ENCODE results near the gene PIEZO2. TPM values are rescaled to one million over a fixed set of nuclear protein-coding genes. Genes with fewer than 3 reads are reported as not detected.

The PIEZO2 gene
- total RNA-seq, 2 experiments from 2014 or later: not detected

DNA sequence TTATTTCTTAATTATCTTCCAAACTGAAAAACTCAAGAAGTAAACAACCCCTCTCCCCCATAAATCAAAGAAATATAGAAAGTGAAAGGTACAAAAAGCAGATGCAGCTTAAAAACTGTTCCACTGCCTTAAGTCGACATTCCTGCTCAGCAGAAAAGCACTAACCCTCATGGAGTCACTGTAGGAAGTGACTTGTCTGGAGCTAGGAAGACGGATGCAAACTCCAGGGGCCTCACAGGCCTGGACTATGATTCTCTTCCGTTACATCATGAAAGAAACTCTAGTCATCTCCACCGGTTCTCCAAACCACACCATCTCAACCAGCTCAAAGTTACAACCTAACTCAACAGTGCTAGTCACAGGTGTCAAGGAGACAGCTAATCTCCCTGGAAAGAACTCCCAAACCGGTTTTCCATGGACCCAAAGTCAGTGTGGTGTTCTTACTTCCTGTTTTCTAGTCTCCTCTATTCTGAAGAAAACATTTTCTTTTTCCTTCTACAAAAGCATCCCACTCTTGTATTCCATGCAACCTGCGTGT is 128.4 kb downstream of the PIEZO2 start:
- Mint-ChIP-seq H3K27ac (no peak overlapping the region), H3K9me3 (no peaks in the 10 kb centered on the region), H3K4me1 (no peaks in the 10 kb centered on the region), H3K4me3 (no peak overlapping the region), H3K36me3 (no peaks in the 10 kb centered on the region), H3K27me3 (no peaks in the 10 kb centered on the region)
- DNase-seq: no peak

- H3K9me3 Mint-ChIP-seq: no peaks in the 10 kb centered on the region
- H3K4me1 Mint-ChIP-seq: no peaks in the 10 kb centered on the region
Measured at GRCh38 chr18:11020161-11020853, 129.1 kb downstream of the PIEZO2 start.

DNA sequence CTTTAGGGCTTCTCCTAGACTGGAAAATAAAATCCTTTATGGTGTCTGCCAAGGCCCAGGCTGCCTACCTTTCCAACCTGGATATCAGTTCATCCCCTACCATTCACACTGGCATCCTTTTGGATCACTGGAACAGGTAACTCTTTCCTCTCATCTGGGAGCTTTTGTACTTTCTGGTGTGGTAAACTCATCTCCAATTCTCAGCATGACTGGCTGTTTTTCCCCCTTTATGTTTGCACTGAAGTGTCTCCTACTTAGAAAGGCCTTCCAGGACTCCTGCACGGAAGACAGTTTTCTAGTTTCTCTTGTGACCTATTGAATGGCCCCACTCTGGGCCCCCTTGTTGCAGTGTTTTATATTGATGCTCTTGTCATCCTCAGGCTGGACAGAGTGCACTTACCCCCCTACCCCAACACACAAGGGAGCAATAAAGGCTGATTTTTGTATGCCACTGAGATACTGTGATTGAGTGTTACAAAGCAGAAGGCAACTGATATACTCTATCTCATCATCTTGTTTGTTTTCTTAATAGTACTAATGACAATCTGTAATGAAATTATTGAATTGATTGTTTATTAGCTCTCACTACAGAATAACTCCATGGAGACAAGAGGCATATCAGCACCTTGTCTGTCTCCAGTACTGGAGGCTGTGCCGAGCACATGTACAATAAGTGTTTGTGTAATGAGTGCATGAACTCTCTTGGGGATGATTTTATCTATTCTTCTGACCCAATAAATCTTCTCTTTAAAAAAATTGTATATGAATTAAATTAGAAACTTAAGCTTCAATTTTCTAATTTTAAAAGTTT is 129.9 kb downstream of the PIEZO2 start:
- Mint-ChIP-seq H3K36me3 (no peaks in the 10 kb centered on the region), H3K27me3 (no peaks in the 10 kb centered on the region), H3K9me3 (no peaks in the 10 kb centered on the region), H3K4me3 (no peak overlapping the region), H3K27ac (no peak overlapping the region), H3K4me1 (no peaks in the 10 kb centered on the region)
- DNase-seq: no peak

More at GRCh38 chr18:11020161-11020853, 129.1 kb downstream of the PIEZO2 start:
- Mint-ChIP-seq H3K27ac (no peak overlapping the region), H3K27me3 (no peaks in the 10 kb centered on the region), H3K36me3 (no peaks in the 10 kb centered on the region), H3K4me3 (no peak overlapping the region)
- no peak for DNase-seq

GRCh38 chr18:11009869-11010268 is 139.5 kb downstream of the PIEZO2 start:
- Mint-ChIP-seq H3K27me3 (no peaks in the 10 kb centered on the region), H3K36me3 (no peaks in the 10 kb centered on the region), H3K4me1 (no peaks in the 10 kb centered on the region), H3K9me3 (no peaks in the 10 kb centered on the region), H3K4me3 (no peak overlapping the region), H3K27ac (no peak overlapping the region)
- DNase-seq: no peak

DNA sequence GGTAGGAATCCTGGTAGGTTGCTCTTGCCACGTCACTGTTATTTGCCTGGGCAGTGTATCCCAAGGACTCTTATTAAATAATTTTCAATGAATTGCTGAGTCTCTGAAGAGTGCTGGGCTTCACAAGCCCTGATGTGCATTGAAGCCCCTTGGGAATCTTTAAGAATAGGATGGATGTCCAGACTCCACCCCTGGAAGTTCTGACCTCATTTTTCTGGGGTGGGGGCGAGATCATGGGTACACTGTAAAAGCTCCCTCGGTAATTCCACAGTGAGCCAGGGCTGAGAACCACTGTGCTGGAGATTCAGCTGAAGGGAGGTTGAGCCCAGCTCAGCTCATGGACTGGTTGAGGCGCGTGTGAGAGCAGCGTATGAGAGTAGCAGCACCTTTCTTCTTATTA is 140.2 kb downstream of the PIEZO2 start:
- no peak overlapping the region for H3K27ac Mint-ChIP-seq
- H3K36me3 Mint-ChIP-seq: no peaks in the 10 kb centered on the region
- no peaks in the 10 kb centered on the region for H3K9me3 Mint-ChIP-seq
- no peak overlapping the region for H3K4me3 Mint-ChIP-seq
- H3K4me1 Mint-ChIP-seq: no peaks in the 10 kb centered on the region
- no peak for DNase-seq
- H3K27me3 Mint-ChIP-seq: no peaks in the 10 kb centered on the region

DNA sequence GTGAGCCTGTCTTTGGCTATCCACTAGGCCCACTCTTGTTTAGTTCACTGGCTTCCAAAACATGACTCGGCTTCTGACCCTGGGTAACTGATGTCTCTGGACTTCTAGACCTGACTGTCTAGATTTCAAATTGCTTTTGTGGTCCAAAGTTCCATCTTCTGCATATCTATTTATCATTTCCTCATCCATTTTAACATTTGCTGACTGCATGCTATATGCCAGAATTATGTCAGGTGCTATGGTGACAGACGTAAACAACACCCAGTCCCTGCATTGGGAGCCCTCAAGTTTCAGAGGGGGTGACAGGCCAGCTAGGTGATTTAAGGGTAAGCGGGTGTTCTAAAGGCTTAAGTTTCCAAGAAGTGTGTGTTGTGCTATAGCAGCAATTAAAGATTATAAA is 140.9 kb downstream of the PIEZO2 start:
- Mint-ChIP-seq H3K4me3 (no peak overlapping the region), H3K27me3 (peaks cover 6% of the 10 kb centered on the region), H3K9me3 (no peaks in the 10 kb centered on the region), H3K36me3 (no peaks in the 10 kb centered on the region), H3K4me1 (no peaks in the 10 kb centered on the region), H3K27ac (no peak overlapping the region)
- DNase-seq: no peak

DNA sequence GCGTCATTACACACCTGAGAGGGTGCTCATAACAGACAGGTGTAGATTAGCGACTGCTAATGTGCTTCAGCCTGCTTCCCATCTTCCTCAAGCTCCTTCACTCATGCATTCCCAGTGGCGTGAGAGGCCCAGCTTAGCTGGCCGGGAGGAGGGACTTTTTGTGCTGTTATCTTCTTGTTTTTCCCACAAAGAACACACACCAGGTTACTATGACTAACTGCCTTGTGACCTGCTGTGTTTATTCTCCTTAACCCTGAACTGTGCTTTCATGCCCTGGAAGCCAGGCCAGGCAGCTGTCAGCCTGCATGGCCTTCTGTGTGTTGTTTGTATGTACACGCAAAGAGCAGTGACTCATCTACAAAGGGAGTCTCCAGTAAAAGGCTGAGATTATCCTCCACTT is 143.8 kb downstream of the PIEZO2 start:
- H3K27ac Mint-ChIP-seq: no peak overlapping the region
- H3K27me3 Mint-ChIP-seq: peaks cover 11% of the 10 kb centered on the region
- no peaks in the 10 kb centered on the region for H3K9me3 Mint-ChIP-seq
- no peaks in the 10 kb centered on the region for H3K4me1 Mint-ChIP-seq
- H3K4me3 Mint-ChIP-seq: no peak overlapping the region
- no peak for DNase-seq
- no peaks in the 10 kb centered on the region for H3K36me3 Mint-ChIP-seq

DNA sequence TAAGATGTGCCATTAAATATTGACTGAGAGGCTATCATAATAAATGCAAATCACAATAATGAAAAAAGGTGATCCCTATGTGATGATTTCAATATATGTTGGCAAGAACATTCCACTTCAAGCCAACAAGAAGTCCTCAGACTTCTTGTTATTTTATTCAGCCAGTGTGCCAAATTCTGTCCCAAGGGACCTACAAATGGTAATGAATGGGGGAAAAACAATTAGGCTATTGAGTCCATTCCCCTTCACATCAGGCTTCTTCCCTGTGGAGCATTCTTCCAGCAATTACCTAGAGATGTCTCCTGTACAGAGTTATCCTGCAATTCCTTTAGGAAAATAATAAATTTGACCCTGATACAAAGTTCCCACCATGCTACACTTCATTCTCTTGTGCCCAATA is 144.4 kb downstream of the PIEZO2 start:
- Mint-ChIP-seq H3K36me3 (no peaks in the 10 kb centered on the region), H3K27me3 (peaks cover 11% of the 10 kb centered on the region), H3K4me3 (no peak overlapping the region), H3K9me3 (no peaks in the 10 kb centered on the region), H3K4me1 (no peaks in the 10 kb centered on the region), H3K27ac (no peak overlapping the region)
- DNase-seq: no peak

- no peak for DNase-seq
- Mint-ChIP-seq H3K27ac (no peak overlapping the region), H3K27me3 (peaks cover 11% of the 10 kb centered on the region), H3K36me3 (no peaks in the 10 kb centered on the region), H3K4me3 (no peak overlapping the region), H3K9me3 (no peaks in the 10 kb centered on the region), H3K4me1 (no peaks in the 10 kb centered on the region)
Measured at GRCh38 chr18:11004294-11004693, 145.1 kb downstream of the PIEZO2 start.

DNA sequence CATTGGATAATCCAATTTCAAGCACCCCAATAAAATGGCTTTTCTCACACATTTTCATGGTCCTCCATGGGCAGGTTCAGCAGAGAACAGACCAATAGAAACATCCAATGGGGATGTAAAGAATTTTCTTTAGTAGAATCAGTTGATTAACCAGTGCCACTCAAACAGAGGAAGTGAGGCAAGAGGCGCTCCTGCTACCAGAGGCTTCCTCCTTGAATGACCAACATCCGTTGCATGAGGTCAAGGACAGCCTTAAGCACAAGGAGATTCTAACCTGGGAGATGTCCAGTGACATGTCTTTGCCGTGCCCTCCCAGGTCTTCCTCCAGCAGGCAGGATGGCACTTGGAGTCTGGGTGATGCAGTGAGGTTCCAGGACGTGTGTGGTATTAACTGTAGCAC is 146.6 kb downstream of the PIEZO2 start:
- Mint-ChIP-seq H3K4me1 (no peaks in the 10 kb centered on the region), H3K9me3 (peaks cover 1% of the 10 kb centered on the region), H3K36me3 (no peaks in the 10 kb centered on the region), H3K4me3 (no peak overlapping the region), H3K27ac (no peak overlapping the region), H3K27me3 (peaks cover 11% of the 10 kb centered on the region)
- no peak for DNase-seq

DNA sequence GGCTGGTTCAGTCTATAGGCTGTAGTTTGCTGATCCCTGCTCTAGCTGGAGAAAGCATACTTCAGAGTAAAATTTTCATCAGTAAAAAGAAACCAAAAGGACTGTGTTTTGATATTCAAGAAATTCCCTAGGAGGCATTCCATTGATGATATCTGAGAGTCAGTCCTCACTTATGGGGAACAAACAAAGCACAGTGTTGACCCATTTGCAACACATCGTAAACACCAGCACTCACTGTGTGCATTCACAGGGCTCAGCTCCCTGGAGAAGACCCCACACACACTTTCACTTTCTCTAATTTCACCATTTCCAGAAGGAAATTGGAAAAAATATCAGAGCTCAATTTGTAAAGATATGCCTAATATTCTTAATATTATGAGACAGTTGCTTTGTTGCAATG is 147.1 kb downstream of the PIEZO2 start:
- Mint-ChIP-seq H3K27ac (no peak overlapping the region), H3K4me3 (no peak overlapping the region), H3K4me1 (no peaks in the 10 kb centered on the region), H3K36me3 (no peaks in the 10 kb centered on the region), H3K9me3 (peaks cover 4% of the 10 kb centered on the region), H3K27me3 (peaks cover 11% of the 10 kb centered on the region)
- DNase-seq: no peak

DNA sequence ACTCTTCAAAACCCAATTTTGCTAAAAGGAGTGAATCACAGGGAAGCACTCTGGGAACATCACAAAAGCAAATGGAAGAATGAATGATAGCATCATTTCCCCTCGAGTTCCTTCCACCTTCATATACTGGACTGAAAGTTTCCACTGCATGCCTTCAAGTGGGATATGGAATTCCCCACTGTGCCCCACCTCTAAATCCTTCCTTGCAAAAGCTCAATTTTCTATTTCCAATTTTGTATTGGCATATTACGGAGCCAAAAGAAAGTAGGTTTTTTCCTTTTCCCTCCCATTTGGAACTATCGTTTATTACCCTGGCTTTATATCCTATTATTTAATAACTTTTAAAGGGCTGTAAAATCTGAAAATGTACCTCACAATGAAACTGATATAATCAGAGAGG is 149.3 kb downstream of the PIEZO2 start:
- H3K9me3 Mint-ChIP-seq: peaks cover 9% of the 10 kb centered on the region
- no peaks in the 10 kb centered on the region for H3K4me1 Mint-ChIP-seq
- no peak overlapping the region for H3K27ac Mint-ChIP-seq
- no peak overlapping the region for H3K4me3 Mint-ChIP-seq
- H3K27me3 Mint-ChIP-seq: peaks cover 16% of the 10 kb centered on the region
- DNase-seq: no peak
- H3K36me3 Mint-ChIP-seq: no peaks in the 10 kb centered on the region

DNA sequence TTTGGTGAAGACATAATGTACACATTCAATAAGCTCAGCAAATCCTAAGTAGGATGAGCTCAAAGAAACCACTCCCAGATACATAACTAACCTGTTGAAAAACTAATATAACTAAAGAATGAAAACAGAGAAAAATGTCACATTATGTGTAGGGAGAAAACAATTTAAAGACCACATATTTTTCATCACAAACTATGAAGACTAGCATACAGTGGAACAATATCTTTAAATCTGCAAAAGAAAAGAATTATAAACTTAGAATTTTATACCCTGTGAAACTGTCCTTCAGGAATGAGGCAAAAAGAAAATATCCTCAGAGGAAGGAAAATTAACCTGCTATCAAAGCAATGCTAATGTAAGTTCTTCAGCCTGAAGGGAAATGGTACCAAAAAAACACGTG is 151.5 kb downstream of the PIEZO2 start:
- H3K4me1 Mint-ChIP-seq: no peaks in the 10 kb centered on the region
- no peak overlapping the region for H3K4me3 Mint-ChIP-seq
- H3K36me3 Mint-ChIP-seq: no peaks in the 10 kb centered on the region
- H3K27ac Mint-ChIP-seq: no peak overlapping the region
- DNase-seq: no peak
- H3K9me3 Mint-ChIP-seq: peaks cover 14% of the 10 kb centered on the region
- peaks cover 10% of the 10 kb centered on the region for H3K27me3 Mint-ChIP-seq

DNA sequence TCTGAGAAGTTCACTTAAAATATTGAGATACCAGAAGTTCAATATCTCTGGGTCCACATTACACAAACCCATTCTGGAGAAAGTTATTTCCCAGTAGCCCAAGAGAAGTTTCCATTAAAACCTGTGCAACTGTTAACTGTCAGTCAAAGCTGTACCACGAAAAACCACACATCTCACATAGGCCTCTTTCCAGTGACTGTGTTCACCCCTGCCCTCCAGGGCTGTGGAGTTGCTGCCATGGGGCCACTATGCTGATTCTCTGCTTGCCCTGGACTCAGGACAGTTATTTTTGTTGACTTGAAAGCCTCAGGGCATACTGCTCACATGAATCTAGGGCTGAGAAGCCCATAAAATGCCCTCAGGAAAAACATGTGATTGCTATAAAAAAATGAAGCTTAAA is 153.8 kb downstream of the PIEZO2 start:
- Mint-ChIP-seq H3K4me1 (no peaks in the 10 kb centered on the region), H3K27ac (no peak overlapping the region)
- no peak for DNase-seq

GRCh38 chr18:10989486-10989885 is 159.9 kb downstream of the PIEZO2 start:
- Mint-ChIP-seq H3K9me3 (peaks cover 28% of the 10 kb centered on the region), H3K4me3 (no peak overlapping the region), H3K27me3 (no peaks in the 10 kb centered on the region), H3K36me3 (no peaks in the 10 kb centered on the region), H3K4me1 (no peaks in the 10 kb centered on the region), H3K27ac (no peak overlapping the region)
- DNase-seq: no peak

More for the DNA sequence above, 153.8 kb downstream of the PIEZO2 start:
- H3K36me3 Mint-ChIP-seq: no peaks in the 10 kb centered on the region
- no peak overlapping the region for H3K4me3 Mint-ChIP-seq
- peaks cover 22% of the 10 kb centered on the region for H3K9me3 Mint-ChIP-seq
- H3K27me3 Mint-ChIP-seq: peaks cover 5% of the 10 kb centered on the region

- DNase-seq: no peak
- no peaks in the 10 kb centered on the region for H3K4me1 Mint-ChIP-seq
- no peak overlapping the region for H3K27ac Mint-ChIP-seq
- H3K9me3 Mint-ChIP-seq: peaks cover 20% of the 10 kb centered on the region
- no peaks in the 10 kb centered on the region for H3K36me3 Mint-ChIP-seq
- no peaks in the 10 kb centered on the region for H3K27me3 Mint-ChIP-seq
- no peak overlapping the region for H3K4me3 Mint-ChIP-seq
Measured at GRCh38 chr18:10985689-10986088, 163.7 kb downstream of the PIEZO2 start.
